ENCODE measurements around the gene LBX2. TPM values are rescaled to one million over a fixed set of nuclear protein-coding genes. Genes with fewer than 3 reads are reported as not detected.

The LBX2 gene
- total RNA-seq, 1 experiment from 2014 or later: 4.0 TPM

DNA sequence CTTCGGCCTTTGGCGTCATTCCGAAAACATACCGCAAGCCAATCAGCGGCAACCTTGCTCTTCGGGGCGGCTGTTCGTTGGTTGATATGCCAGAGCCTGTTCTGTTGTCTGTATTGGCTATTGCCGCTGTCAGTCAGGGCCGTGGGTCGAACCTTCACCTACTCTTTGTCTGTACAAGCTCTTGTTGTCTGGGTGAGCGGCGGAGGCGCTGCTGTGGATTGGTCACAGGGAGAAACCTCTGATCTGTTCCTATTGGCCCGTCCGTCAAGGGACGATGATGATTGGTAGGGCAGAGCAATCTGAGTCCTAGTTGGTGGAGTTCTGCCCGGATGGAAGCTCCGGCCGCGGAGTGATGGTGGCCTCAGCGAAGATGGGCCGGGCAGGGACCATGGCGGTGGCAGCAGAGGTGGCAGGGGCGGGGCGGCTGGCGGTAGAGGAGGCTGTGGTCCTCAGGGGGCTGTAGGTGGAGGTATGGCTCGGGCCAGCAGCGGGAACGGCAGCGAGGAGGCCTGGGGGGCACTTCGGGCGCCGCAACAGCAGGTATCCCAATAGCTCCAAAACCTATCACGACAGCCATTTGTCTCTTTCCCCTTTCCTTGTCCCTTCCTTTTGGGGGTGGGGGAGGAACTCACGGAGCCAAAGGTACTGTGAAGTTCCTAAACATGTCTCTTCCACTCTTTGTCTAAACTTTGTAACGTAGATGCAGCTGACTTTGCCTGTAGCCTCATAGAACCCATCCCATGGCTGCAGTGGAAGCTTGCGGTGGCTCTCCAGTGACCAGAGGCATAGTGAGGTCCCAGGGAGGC, 41.1 kb downstream of the LBX2 start, which contains the start of gene WBP1:
WBP1 (plus strand) TSS at position 307 of the 806 bp plus-strand sequence; CDS start at position 472, 165 bp downstream.
- DNase-seq (ENCODE audit: low read depth): peak; percentile 100

DNA sequence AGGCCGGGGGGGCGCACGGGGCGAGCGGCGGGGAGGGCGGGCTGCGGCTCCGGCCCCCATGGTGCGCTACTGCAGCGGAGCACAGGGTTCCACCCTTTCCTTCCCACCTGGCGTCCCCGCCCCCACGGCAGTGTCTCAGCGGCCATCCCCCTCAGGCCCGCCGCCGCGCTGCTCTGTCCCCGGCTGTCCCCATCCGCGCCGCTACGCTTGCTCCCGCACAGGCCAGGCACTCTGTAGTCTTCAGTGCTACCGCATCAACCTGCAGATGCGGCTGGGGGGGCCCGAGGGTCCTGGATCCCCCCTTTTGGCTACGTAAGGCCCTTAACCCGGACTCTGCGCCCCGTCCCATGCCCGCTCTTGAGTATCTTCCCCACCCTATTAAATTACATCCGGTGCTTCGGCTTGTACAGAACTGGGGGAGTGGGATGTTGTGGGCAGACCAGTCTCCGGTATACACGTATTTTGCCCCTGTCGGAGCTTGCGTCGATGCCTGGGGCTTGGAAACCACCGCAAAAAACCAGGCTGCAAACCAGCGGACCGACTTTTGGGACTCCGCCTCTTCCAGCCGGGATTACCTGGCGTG, 41.8 kb downstream of the LBX2 start:
- no peak for DNase-seq (ENCODE audit: low read depth)

DNA sequence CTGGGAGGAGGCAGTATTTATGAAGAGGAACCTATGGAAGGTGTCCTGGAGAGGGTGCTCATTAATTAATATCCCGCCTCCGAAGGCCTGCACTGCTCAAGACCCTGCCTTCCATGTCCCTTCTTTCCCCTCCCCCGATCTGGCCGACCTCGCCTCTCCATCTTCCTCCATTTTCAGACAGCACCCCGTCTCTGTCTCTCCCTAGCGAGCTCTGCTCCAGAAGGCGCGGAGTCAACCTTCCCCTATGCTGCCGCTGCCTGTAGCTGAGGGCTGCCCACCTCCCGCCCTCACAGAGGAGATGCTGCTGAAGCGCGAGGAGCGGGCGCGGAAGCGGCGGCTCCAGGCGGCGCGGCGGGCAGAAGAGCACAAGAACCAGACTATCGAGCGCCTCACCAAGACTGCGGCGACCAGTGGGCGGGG, 42.3 kb downstream of the LBX2 start:
- DNase-seq (ENCODE audit: low read depth): no peak

DNA sequence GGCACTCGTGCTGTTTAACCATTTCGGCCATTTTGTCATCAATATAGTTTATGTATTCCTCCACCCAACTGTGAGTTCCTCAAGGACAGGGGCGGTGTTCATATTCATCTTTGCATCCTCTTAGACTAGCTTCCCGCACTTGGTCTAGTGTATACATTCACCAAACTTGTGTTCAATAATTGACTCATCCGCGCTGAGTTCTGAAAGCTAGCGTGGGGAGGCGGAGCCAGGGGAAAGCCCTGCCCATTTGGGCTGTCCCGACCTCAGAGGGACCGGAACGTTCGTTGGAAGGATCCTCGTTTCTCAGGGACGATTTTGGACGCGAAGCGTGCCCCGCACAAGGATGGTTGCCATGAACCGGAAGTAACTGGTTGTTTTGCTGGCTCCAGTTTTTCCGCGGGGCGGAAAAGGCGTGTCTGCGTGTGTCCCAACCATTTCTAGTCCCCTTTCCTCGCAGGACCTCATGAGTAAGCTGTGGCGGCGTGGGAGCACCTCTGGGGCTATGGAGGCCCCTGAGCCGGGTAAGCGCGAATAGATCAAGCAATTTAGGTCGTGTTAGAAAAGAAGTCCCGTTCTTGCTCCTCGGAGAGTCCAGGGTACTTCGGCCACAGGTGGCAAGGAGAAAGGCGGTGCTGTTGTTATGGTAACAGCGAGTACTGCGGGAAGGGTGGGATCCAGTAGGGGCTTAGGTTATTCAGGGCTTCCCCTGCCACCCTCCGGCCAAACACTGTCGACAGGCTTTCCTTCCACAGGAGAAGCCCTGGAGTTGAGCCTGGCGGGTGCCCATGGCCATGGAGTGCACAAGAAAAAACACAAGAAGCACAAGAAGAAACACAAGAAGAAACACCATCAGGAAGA, 44.5 kb downstream of the LBX2 start, which contains the start of gene INO80B:
INO80B (plus strand) TSS at position 434 of the 858 bp plus-strand sequence; CDS start at position 464, 30 bp downstream.
- peak; percentile 95 for DNase-seq (ENCODE audit: low read depth)

DNA sequence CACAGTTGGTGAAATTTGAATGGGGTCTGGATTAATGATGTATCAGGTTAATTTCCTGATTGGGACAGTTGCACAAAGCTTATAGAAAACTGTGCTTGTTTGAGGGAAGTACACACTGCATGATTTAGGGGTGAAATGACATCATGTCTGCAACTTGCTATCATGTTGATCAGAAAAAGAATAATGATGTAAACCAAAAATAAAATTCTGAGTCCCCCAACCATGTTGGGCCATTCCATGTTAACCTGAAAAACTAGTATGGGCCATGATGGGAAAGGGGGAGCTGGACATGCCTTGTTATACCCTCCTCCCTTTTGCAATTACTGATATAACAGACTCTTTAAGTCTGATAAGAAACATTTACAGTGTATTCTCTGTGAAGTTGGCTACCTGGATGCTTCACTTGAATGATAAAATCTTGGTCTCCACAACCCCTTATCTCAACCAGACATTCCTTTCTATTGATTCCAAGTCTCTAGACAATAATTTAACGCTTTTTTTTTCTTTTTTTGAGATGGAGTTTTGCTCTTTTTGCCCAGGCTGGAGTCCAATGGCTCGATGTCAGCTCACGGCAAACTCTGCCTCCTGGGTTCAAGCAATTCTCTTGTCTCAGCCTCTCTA, 48.7 kb downstream of the LBX2 start:
- no peak for DNase-seq (ENCODE audit: low read depth)

DNA sequence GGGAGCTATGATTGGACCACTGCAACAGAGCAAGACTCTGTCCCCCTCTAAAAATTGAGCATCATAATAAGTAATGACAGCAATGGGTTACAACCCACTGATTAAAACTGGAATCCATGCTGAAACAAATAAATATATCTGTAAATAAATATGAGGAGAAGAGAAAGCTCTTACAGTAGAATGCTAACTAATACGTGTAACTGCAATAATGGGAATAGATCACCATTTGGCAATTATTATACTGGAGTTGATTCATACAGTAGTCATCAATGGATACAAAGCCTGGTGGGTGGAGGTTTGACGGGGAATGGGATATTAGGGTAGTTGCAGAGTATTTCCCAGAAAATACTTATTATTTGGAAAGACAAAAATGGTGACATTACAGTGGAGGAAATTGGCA, 50.6 kb downstream of the LBX2 start:
- no peak for DNase-seq (ENCODE audit: low read depth)

Other genes with a start within 250 kb of the LBX2 start
- gene SLC4A5, start 156.2 kb downstream of the LBX2 start, total RNA-seq (2014; rRNA removed; shearing (Covaris generic)): not detected in 2 replicates
- gene DCTN1, start 119.3 kb downstream of the LBX2 start, total RNA-seq (2014; rRNA removed; shearing (Covaris generic)): 73.0 and 84.6 TPM in 2 replicates
- gene C2orf81, start 78.0 kb downstream of the LBX2 start, total RNA-seq (2014; rRNA removed; shearing (Covaris generic)): 0.37 and 2.2 TPM in 2 replicates
- 59.7 and 66.7 TPM in 2 replicates for gene WDR54, start 77.9 kb downstream of the LBX2 start, total RNA-seq (2014; rRNA removed; shearing (Covaris generic))
- gene RTKN, start 57.7 kb downstream of the LBX2 start, total RNA-seq (2014; rRNA removed; shearing (Covaris generic)): 15.8 and 21.1 TPM in 2 replicates
- gene INO80B, start 44.5 kb downstream of the LBX2 start, total RNA-seq (2014; rRNA removed; shearing (Covaris generic)): 19.0 and 19.6 TPM in 2 replicates
- gene WBP1, start 41.2 kb downstream of the LBX2 start, total RNA-seq (2014; rRNA removed; shearing (Covaris generic)): 31.0 and 47.8 TPM in 2 replicates
- gene MOGS, start 34.2 kb downstream of the LBX2 start, total RNA-seq (2014; rRNA removed; shearing (Covaris generic)): 66.5 and 68.5 TPM in 2 replicates
- 79.3 and 113 TPM in 2 replicates for gene MRPL53, start 26.9 kb downstream of the LBX2 start, total RNA-seq (2014; rRNA removed; shearing (Covaris generic))
- gene CCDC142, start 16.6 kb downstream of the LBX2 start, total RNA-seq (2014; rRNA removed; shearing (Covaris generic)): 12.7 and 13.2 TPM in 2 replicates
- 18.7 and 26.0 TPM in 2 replicates for gene TTC31, start 16.5 kb downstream of the LBX2 start, total RNA-seq (2014; rRNA removed; shearing (Covaris generic))
- 27.2 and 29.8 TPM in 2 replicates for gene PCGF1, start 8.1 kb upstream of the LBX2 start, total RNA-seq (2014; rRNA removed; shearing (Covaris generic))
- gene TLX2, start 14.8 kb upstream of the LBX2 start, total RNA-seq (2014; rRNA removed; shearing (Covaris generic)): not detected in 2 replicates
- 0.13 and 0.18 TPM in 2 replicates for gene DQX1, start 26.6 kb upstream of the LBX2 start, total RNA-seq (2014; rRNA removed; shearing (Covaris generic))
- gene AUP1, start 30.1 kb upstream of the LBX2 start, total RNA-seq (2014; rRNA removed; shearing (Covaris generic)): 169 and 184 TPM in 2 replicates
- gene HTRA2, start 30.3 kb upstream of the LBX2 start, total RNA-seq (2014; rRNA removed; shearing (Covaris generic)): 84.5 and 94.6 TPM in 2 replicates
- 48.5 and 49.8 TPM in 2 replicates for gene LOXL3, start 54.3 kb upstream of the LBX2 start, total RNA-seq (2014; rRNA removed; shearing (Covaris generic))
- 62.1 and 66.8 TPM in 2 replicates for gene DOK1, start 55.1 kb upstream of the LBX2 start, total RNA-seq (2014; rRNA removed; shearing (Covaris generic))
- 0.03 and 0.13 TPM in 2 replicates for gene M1AP, start 148.7 kb upstream of the LBX2 start, total RNA-seq (2014; rRNA removed; shearing (Covaris generic))
- gene SEMA4F, start 154.6 kb upstream of the LBX2 start, total RNA-seq (2014; rRNA removed; shearing (Covaris generic)): 11.6 and 12.7 TPM in 2 replicates